ENCODE measurements around the gene RALGDS.

Gene RALGDS

GRCh38 chr9:133108794-133109641 is 12.0 kb downstream of the RALGDS start:
- no peak overlapping the region for H2AFZ ChIP-seq (ENCODE audit: low read length, unreplicated experiment)
- H3K79me2 ChIP-seq (ENCODE audit: control insufficient read depth, insufficient read depth, low read length, unreplicated experiment) = no peaks in the 10 kb centered on the region
- no peak overlapping the region for H3K27ac ChIP-seq (ENCODE audit: low read depth, low read length)
- no peaks in the 10 kb centered on the region; the same call in 1 of the 2 replicates for H3K36me3 ChIP-seq (ENCODE audit: insufficient read depth, low read length)
- H3K4me1 ChIP-seq (ENCODE audit: control insufficient read depth, insufficient read depth, low read length, unreplicated experiment) = peaks cover 13% of the 10 kb centered on the region
- no peaks in the 10 kb centered on the region for H3K27me3 ChIP-seq (ENCODE audit: insufficient read depth, low read length)
- H3K4me3 ChIP-seq (ENCODE audit: low read depth, low read length) = no peak overlapping the region

GRCh38 chr9:133107961-133108793 is 12.9 kb downstream of the RALGDS start:
- no peaks in the 10 kb centered on the region for H3K79me2 ChIP-seq (ENCODE audit: control insufficient read depth, insufficient read depth, low read length, unreplicated experiment)
- no peak overlapping the region for H3K27ac ChIP-seq (ENCODE audit: low read depth, low read length)
- peaks cover 5% of the 10 kb centered on the region for H3K4me1 ChIP-seq (ENCODE audit: control insufficient read depth, insufficient read depth, low read length, unreplicated experiment)
- no peak overlapping the region for H3K4me3 ChIP-seq (ENCODE audit: low read depth, low read length)
- H3K27me3 ChIP-seq (ENCODE audit: insufficient read depth, low read length) = no peaks in the 10 kb centered on the region
- no peaks in the 10 kb centered on the region; the same call in 1 of the 2 replicates for H3K36me3 ChIP-seq (ENCODE audit: insufficient read depth, low read length)
- no peak overlapping the region for H2AFZ ChIP-seq (ENCODE audit: low read length, unreplicated experiment)

GRCh38 chr9:133107245-133107722 is 13.8 kb downstream of the RALGDS start:
- Histone ChIP-seq H3K27ac (ENCODE audit: low read depth, low read length) (no peak overlapping the region), H3K27me3 (ENCODE audit: insufficient read depth, low read length) (no peaks in the 10 kb centered on the region), H3K79me2 (ENCODE audit: control insufficient read depth, insufficient read depth, low read length, unreplicated experiment) (no peaks in the 10 kb centered on the region), H2AFZ (ENCODE audit: low read length, unreplicated experiment) (no peak overlapping the region), H3K4me3 (ENCODE audit: low read depth, low read length) (no peak overlapping the region), H3K36me3 (ENCODE audit: insufficient read depth, low read length) (no peaks in the 10 kb centered on the region; the same call in 1 of the 2 replicates), H3K4me1 (ENCODE audit: control insufficient read depth, insufficient read depth, low read length, unreplicated experiment) (no peaks in the 10 kb centered on the region)

- H3K27ac ChIP-seq (ENCODE audit: low read depth, low read length) = no peak overlapping the region
- H3K36me3 ChIP-seq (ENCODE audit: insufficient read depth, low read length) = no peaks in the 10 kb centered on the region; the same call in 1 of the 2 replicates
- H3K4me3 ChIP-seq (ENCODE audit: low read depth, low read length) = no peak overlapping the region
- no peaks in the 10 kb centered on the region for H3K79me2 ChIP-seq (ENCODE audit: control insufficient read depth, insufficient read depth, low read length, unreplicated experiment)
- no peak overlapping the region for H2AFZ ChIP-seq (ENCODE audit: low read length, unreplicated experiment)
- H3K27me3 ChIP-seq (ENCODE audit: insufficient read depth, low read length) = no peaks in the 10 kb centered on the region
- H3K4me1 ChIP-seq (ENCODE audit: control insufficient read depth, insufficient read depth, low read length, unreplicated experiment) = no peaks in the 10 kb centered on the region
Observed at GRCh38 chr9:133106511-133107244, 14.4 kb downstream of the RALGDS start.

- H3K79me2 ChIP-seq (ENCODE audit: control insufficient read depth, insufficient read depth, low read length, unreplicated experiment) = no peaks in the 10 kb centered on the region
- H3K36me3 ChIP-seq (ENCODE audit: insufficient read depth, low read length) = no peaks in the 10 kb centered on the region; the same call in 1 of the 2 replicates
- no peaks in the 10 kb centered on the region for H3K4me1 ChIP-seq (ENCODE audit: control insufficient read depth, insufficient read depth, low read length, unreplicated experiment)
- H3K4me3 ChIP-seq (ENCODE audit: low read depth, low read length) = no peak overlapping the region
- no peak overlapping the region for H2AFZ ChIP-seq (ENCODE audit: low read length, unreplicated experiment)
- no peaks in the 10 kb centered on the region for H3K27me3 ChIP-seq (ENCODE audit: insufficient read depth, low read length)
- H3K27ac ChIP-seq (ENCODE audit: low read depth, low read length) = no peak overlapping the region
Observed at GRCh38 chr9:133105461-133105770, 15.6 kb downstream of the RALGDS start.

GRCh38 chr9:133104718-133105460 is 16.2 kb downstream of the RALGDS start:
- Histone ChIP-seq H3K36me3 (ENCODE audit: insufficient read depth, low read length) (no peaks in the 10 kb centered on the region; the same call in 1 of the 2 replicates), H3K27me3 (ENCODE audit: insufficient read depth, low read length) (no peaks in the 10 kb centered on the region), H3K27ac (ENCODE audit: low read depth, low read length) (no peak overlapping the region)

GRCh38 chr9:133103987-133104505 is 17.0 kb downstream of the RALGDS start:
- Histone ChIP-seq H3K79me2 (ENCODE audit: control insufficient read depth, insufficient read depth, low read length, unreplicated experiment) (no peaks in the 10 kb centered on the region), H3K4me3 (ENCODE audit: low read depth, low read length) (no peak overlapping the region), H3K36me3 (ENCODE audit: insufficient read depth, low read length) (no peaks in the 10 kb centered on the region; the same call in 1 of the 2 replicates), H3K27ac (ENCODE audit: low read depth, low read length) (no peak overlapping the region), H3K27me3 (ENCODE audit: insufficient read depth, low read length) (no peaks in the 10 kb centered on the region), H3K4me1 (ENCODE audit: control insufficient read depth, insufficient read depth, low read length, unreplicated experiment) (no peaks in the 10 kb centered on the region), H2AFZ (ENCODE audit: low read length, unreplicated experiment) (no peak overlapping the region)

More at GRCh38 chr9:133104718-133105460, 16.2 kb downstream of the RALGDS start:
- Histone ChIP-seq H3K79me2 (ENCODE audit: control insufficient read depth, insufficient read depth, low read length, unreplicated experiment) (no peaks in the 10 kb centered on the region), H2AFZ (ENCODE audit: low read length, unreplicated experiment) (no peak overlapping the region), H3K4me3 (ENCODE audit: low read depth, low read length) (no peak overlapping the region), H3K4me1 (ENCODE audit: control insufficient read depth, insufficient read depth, low read length, unreplicated experiment) (no peaks in the 10 kb centered on the region)

- no peak overlapping the region for H3K4me3 ChIP-seq (ENCODE audit: low read depth, low read length)
- H2AFZ ChIP-seq (ENCODE audit: low read length, unreplicated experiment) = no peak overlapping the region
- no peaks in the 10 kb centered on the region for H3K79me2 ChIP-seq (ENCODE audit: control insufficient read depth, insufficient read depth, low read length, unreplicated experiment)
- peaks cover 2% of the 10 kb centered on the region; the same call in 1 of the 2 replicates for H3K36me3 ChIP-seq (ENCODE audit: insufficient read depth, low read length)
- no peak overlapping the region for H3K27ac ChIP-seq (ENCODE audit: low read depth, low read length)
- no peaks in the 10 kb centered on the region for H3K4me1 ChIP-seq (ENCODE audit: control insufficient read depth, insufficient read depth, low read length, unreplicated experiment)
- no peaks in the 10 kb centered on the region for H3K27me3 ChIP-seq (ENCODE audit: insufficient read depth, low read length)
Observed at GRCh38 chr9:133103183-133103986, 17.7 kb downstream of the RALGDS start.

Data from ACC112 (cell line).